ENCODE data around the gene TFB2M. TPM values are rescaled to one million over a fixed set of nuclear protein-coding genes. Genes with fewer than 3 reads are reported as not detected.

The TFB2M gene
- total and polyA plus RNA-seq, 9 donors, result 7.1 to 9.8 (median 9.0) TPM

- H3K36me3 ChIP-seq, result no peaks in the 10 kb centered on the region
- DNase-seq, result no peak
- no peak overlapping the region for H3K27ac ChIP-seq
- H3K4me3 ChIP-seq, result no peak overlapping the region
- TF ChIP-seq POLR2A (IDR thresholded peaks at IDR 0.05) (no peak), EP300 (IDR thresholded peaks at IDR 0.05) (no peak), CTCF (IDR thresholded peaks at IDR 0.05) (no peak)
- no peaks in the 10 kb centered on the region for H3K27me3 ChIP-seq
- no peaks in the 10 kb centered on the region for H3K4me1 ChIP-seq (ENCODE audit: insufficient read depth)
- intact Hi-C loops (cut with DNase I), result loop anchor here in 3 of 4 donors (2.0 to 5.0 kb wide), 2 partner anchors 1337 to 1339 kb away; partner anchors contain the start of gene KIF26B (in 3 of the 3)
- 78 to 89% (median 82%) methylated on average over 7 of the region's 7 CpGs for WGBS, 3 donors
- H3K9me3 ChIP-seq, result no peaks in the 10 kb centered on the region
Observed at GRCh38 chr1:246491551-246492053, 74.5 kb downstream of the TFB2M start.

Small RNA genes within 50 kb of the gene (small RNA-seq; reads per million reads assigned to genes)
- gene AL356583.2, result not detected

Other genes starting within 250 kb of the TFB2M start
- 10 to 100 TPM; 10.8 to 19.2 (median 13.7) TPM for gene SMYD3, start 59.0 kb downstream of the TFB2M start, total RNA-seq
- 10 to 100 TPM; 13.1 to 24.0 TPM for gene SMYD3, start 59.0 kb downstream of the TFB2M start, polyA plus RNA-seq
- gene CNST, start 195 bp upstream of the TFB2M start, total RNA-seq, result 10 to 100 TPM; 16.0 to 31.2 (median 23.5) TPM
- 10 to 100 TPM in 1 of 2 donors, 1 to 10 TPM in 1; 8.7 to 17.3 TPM for gene CNST, start 195 bp upstream of the TFB2M start, polyA plus RNA-seq
- 10 to 100 TPM; 14.7 to 26.2 (median 23.8) TPM for gene SCCPDH, start 158.1 kb upstream of the TFB2M start, total RNA-seq
- 10 to 100 TPM; 20.3 to 24.9 TPM for gene SCCPDH, start 158.1 kb upstream of the TFB2M start, polyA plus RNA-seq